H1 (cell line): ENCODE measurements around the gene FARS2.

Source experiments
- BRCA1 ChIP-seq: IDR thresholded peaks from 2 replicates; pipeline ENCODE4 v1.6.1; 2012; ENCODE audit warnings: low read depth, low read length, improper control_type of control experiment
- EP300 ChIP-seq, 2 experiments: IDR thresholded peaks; 1 replicate in 1 of 2; 2 replicates in 1 of 2; pipeline ENCODE4 v1.6.1; 2011 to 2012; ENCODE audit warnings: low read depth in 2 of 2, low read length in 2 of 2, mild to moderate bottlenecking in 2 of 2, borderline replicate concordance in 1 of 2, inconsistent platforms in 1 of 2, moderate library complexity in 1 of 2
- EZH2 ChIP-seq: fragments of 200-600 bp; sonication (generic); IDR thresholded peaks from 2 replicates; pipeline ENCODE4 v1.7.1; 2012; ENCODE audit warnings: low read depth, mild to moderate bottlenecking, moderate library complexity, low read length, inconsistent platforms; ENCODE audit not compliant: severe bottlenecking
- GABPA ChIP-seq: IDR thresholded peaks from 2 replicates; pipeline ENCODE4 v1.6.1; 2011; ENCODE audit warnings: mild to moderate bottlenecking, low read length, moderate library complexity, borderline replicate concordance; ENCODE audit not compliant: insufficient read depth
- POLR2A ChIP-seq, 2 experiments: IDR thresholded peaks; 1 replicate in 1 of 2; 2 replicates in 1 of 2; pipeline ENCODE4 v1.6.1; 2011; ENCODE audit warnings: low read depth in 2 of 2, low read length in 2 of 2, mild to moderate bottlenecking in 2 of 2; ENCODE audit errors: control extremely low read depth in 1 of 2
- POLR2AphosphoS5 ChIP-seq: IDR thresholded peaks from 2 replicates; pipeline ENCODE4 v1.6.1; 2011; ENCODE audit warnings: low read depth, low read length
- RAD21 ChIP-seq, 2 experiments: IDR thresholded peaks in 1 of 2; conservative IDR thresholded peaks in 1 of 2; 2 replicates each; pipeline ENCODE4 v1.6.1; 2011; ENCODE audit warnings: low read depth in 2 of 2, low read length in 2 of 2, improper control_type of control experiment in 1 of 2, inconsistent platforms in 1 of 2, mild to moderate bottlenecking in 1 of 2, moderate library complexity in 1 of 2
- SIN3A ChIP-seq, 2 experiments: IDR thresholded peaks in 1 of 2; conservative IDR thresholded peaks in 1 of 2; 2 replicates each; pipeline ENCODE4 v1.6.1; 2011 to 2012; ENCODE audit warnings: low read length in 2 of 2, improper control_type of control experiment in 1 of 2, low read depth in 1 of 2, mild to moderate bottlenecking in 1 of 2
- SUZ12 ChIP-seq: fragments of 200-600 bp; sonication (generic); IDR thresholded peaks from 2 replicates; pipeline ENCODE4 v1.6.1; 2012; ENCODE audit warnings: mild to moderate bottlenecking, inconsistent platforms, low read length, moderate library complexity, mixed read lengths
- TAF1 ChIP-seq: IDR thresholded peaks from 2 replicates; pipeline ENCODE4 v1.6.1; 2011; ENCODE audit warnings: mild to moderate bottlenecking, low read depth, low read length
- TBP ChIP-seq: IDR thresholded peaks from 2 replicates; pipeline ENCODE4 v1.6.1; 2011; ENCODE audit warnings: low read depth, low read length, improper control_type of control experiment
- YY1 ChIP-seq: IDR thresholded peaks from 2 replicates; pipeline ENCODE4 v1.6.1; 2011; ENCODE audit warnings: low read depth, mild to moderate bottlenecking, low read length
- TF ChIP-seq, protein P1 (sequence below), 3 experiments: IDR thresholded peaks; 1 replicate in 2 of 3; 2 replicates in 1 of 3; pipeline versions ENCODE4 v1.5.1 to v1.6.1; 2011; ENCODE audit warnings: low read length in 3 of 3, mild to moderate bottlenecking in 3 of 3, inconsistent platforms in 2 of 3, low read depth in 1 of 3, moderate library complexity in 1 of 3; ENCODE audit not compliant: insufficient read depth in 1 of 3; ENCODE audit errors: control extremely low read depth in 1 of 3
- TF ChIP-seq, protein P2 (sequence below): IDR thresholded peaks from 2 replicates; pipeline ENCODE4 v1.6.1; 2012; ENCODE audit warnings: inconsistent platforms

DNA sequence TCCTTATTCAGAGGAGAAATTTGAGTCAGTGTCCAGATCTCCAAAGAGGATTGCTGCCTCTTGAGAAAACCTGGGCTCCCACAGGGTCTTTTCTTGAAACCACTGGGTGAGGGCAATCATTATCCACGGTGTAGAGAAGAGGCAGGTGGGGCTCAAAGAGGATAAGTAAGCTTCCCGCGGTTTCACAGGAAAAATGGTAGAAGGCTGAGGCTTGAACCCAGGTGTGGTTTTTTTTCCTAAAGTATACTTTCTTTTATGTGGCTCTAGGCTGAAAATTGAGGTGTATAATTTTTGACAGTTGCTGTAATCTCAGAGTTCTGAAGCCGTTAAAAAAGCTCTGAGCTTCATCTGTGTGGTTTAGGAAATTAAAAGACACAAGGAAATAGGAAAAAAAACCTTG is 164.5 kb downstream of the FARS2 start:
- TF ChIP-seq EZH2 (no peak), EP300 (IDR thresholded peaks at IDR 0.05; ENCODE audit: borderline replicate concordance in 1 of 2, low read depth in 2 of 2, low read length in 2 of 2) (no peak), SIN3A (conservative IDR thresholded peaks at IDR 0.05 in 1 of 2, IDR thresholded peaks at IDR 0.05 in 1 of 2; ENCODE audit: low read depth in 1 of 2, low read length in 2 of 2) (no peak), BRCA1 (no peak), RAD21 (IDR thresholded peaks at IDR 0.05 in 1 of 2, conservative IDR thresholded peaks at IDR 0.05 in 1 of 2; ENCODE audit: low read depth in 2 of 2, low read length in 2 of 2) (no peak), POLR2A (IDR thresholded peaks at IDR 0.05; ENCODE audit: control extremely low read depth in 1 of 2, low read depth in 2 of 2, low read length in 2 of 2) (no peak), POLR2AphosphoS5 (no peak), YY1 (no peak), TBP (no peak), SUZ12 (no peak), TAF1 (no peak), GABPA (no peak)
- TF ChIP-seq, protein P1, sequence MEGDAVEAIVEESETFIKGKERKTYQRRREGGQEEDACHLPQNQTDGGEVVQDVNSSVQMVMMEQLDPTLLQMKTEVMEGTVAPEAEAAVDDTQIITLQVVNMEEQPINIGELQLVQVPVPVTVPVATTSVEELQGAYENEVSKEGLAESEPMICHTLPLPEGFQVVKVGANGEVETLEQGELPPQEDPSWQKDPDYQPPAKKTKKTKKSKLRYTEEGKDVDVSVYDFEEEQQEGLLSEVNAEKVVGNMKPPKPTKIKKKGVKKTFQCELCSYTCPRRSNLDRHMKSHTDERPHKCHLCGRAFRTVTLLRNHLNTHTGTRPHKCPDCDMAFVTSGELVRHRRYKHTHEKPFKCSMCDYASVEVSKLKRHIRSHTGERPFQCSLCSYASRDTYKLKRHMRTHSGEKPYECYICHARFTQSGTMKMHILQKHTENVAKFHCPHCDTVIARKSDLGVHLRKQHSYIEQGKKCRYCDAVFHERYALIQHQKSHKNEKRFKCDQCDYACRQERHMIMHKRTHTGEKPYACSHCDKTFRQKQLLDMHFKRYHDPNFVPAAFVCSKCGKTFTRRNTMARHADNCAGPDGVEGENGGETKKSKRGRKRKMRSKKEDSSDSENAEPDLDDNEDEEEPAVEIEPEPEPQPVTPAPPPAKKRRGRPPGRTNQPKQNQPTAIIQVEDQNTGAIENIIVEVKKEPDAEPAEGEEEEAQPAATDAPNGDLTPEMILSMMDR (IDR thresholded peaks at IDR 0.05; ENCODE audit: control extremely low read depth in 1 of 3, insufficient read depth in 1 of 3, low read depth in 1 of 3, low read length in 3 of 3), result no peak
- TF ChIP-seq, protein P2, sequence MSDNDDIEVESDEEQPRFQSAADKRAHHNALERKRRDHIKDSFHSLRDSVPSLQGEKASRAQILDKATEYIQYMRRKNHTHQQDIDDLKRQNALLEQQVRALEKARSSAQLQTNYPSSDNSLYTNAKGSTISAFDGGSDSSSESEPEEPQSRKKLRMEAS, result no peak
